ENCODE data around the gene SLC2A9.

Gene SLC2A9

GRCh38 chr4:10032625-10033024, 11.3 kb upstream of the SLC2A9 start:
- TF ChIP-seq YY1 (IDR thresholded peaks at IDR 0.05; ENCODE audit: low read depth): no peak

GRCh38 chr4:10031668-10032590, 10.6 kb upstream of the SLC2A9 start:
- TF ChIP-seq CEBPB (IDR thresholded peaks at IDR 0.05) (no peak), CREB1 (IDR thresholded peaks at IDR 0.05; ENCODE audit: low read depth) (no peak), RAD21 (IDR thresholded peaks at IDR 0.05; ENCODE audit: low read depth) (no peak), TAF1 (IDR thresholded peaks at IDR 0.05; ENCODE audit: low read depth) (no peak), USF1 (IDR thresholded peaks at IDR 0.05) (no peak), ZBTB7A (IDR thresholded peaks at IDR 0.05; ENCODE audit: low read depth) (no peak), YY1 (IDR thresholded peaks at IDR 0.05; ENCODE audit: low read depth) (no peak), NFIC (IDR thresholded peaks at IDR 0.05) (no peak), REST (IDR thresholded peaks at IDR 0.05; ENCODE audit: low read depth) (no peak), TCF12 (IDR thresholded peaks at IDR 0.05; ENCODE audit: low read depth) (no peak), EP300 (IDR thresholded peaks at IDR 0.05; ENCODE audit: borderline replicate concordance) (no peak), FOXM1 (IDR thresholded peaks at IDR 0.05; ENCODE audit: borderline replicate concordance, low read depth) (no peak), EGR1 (IDR thresholded peaks at IDR 0.05) (no peak), TEAD4 (IDR thresholded peaks at IDR 0.05) (no peak)

GRCh38 chr4:10030972-10031667, 9.8 kb upstream of the SLC2A9 start:
- TF ChIP-seq REST (IDR thresholded peaks at IDR 0.05; ENCODE audit: low read depth) (no peak), TAF1 (IDR thresholded peaks at IDR 0.05; ENCODE audit: low read depth) (no peak), TCF12 (IDR thresholded peaks at IDR 0.05; ENCODE audit: low read depth) (no peak), CREB1 (IDR thresholded peaks at IDR 0.05; ENCODE audit: low read depth) (no peak), RAD21 (IDR thresholded peaks at IDR 0.05; ENCODE audit: low read depth) (no peak), EP300 (IDR thresholded peaks at IDR 0.05; ENCODE audit: borderline replicate concordance) (no peak), EGR1 (IDR thresholded peaks at IDR 0.05) (no peak), NFIC (IDR thresholded peaks at IDR 0.05) (no peak), TEAD4 (IDR thresholded peaks at IDR 0.05) (no peak), ZBTB7A (IDR thresholded peaks at IDR 0.05; ENCODE audit: low read depth) (no peak), YY1 (IDR thresholded peaks at IDR 0.05; ENCODE audit: low read depth) (no peak), CEBPB (IDR thresholded peaks at IDR 0.05) (no peak), MAX (IDR thresholded peaks at IDR 0.05) (no peak)

GRCh38 chr4:10029403-10029802, 8.1 kb upstream of the SLC2A9 start:
- TF ChIP-seq NFIC (IDR thresholded peaks at IDR 0.05) (no peak), EGR1 (IDR thresholded peaks at IDR 0.05) (no peak), TAF1 (IDR thresholded peaks at IDR 0.05; ENCODE audit: low read depth) (no peak), TCF12 (IDR thresholded peaks at IDR 0.05; ENCODE audit: low read depth) (no peak), RAD21 (IDR thresholded peaks at IDR 0.05; ENCODE audit: low read depth) (no peak), TEAD4 (IDR thresholded peaks at IDR 0.05) (no peak), ZBTB7A (IDR thresholded peaks at IDR 0.05; ENCODE audit: low read depth) (no peak), YY1 (IDR thresholded peaks at IDR 0.05; ENCODE audit: low read depth) (no peak), EP300 (IDR thresholded peaks at IDR 0.05; ENCODE audit: borderline replicate concordance) (no peak), FOXM1 (IDR thresholded peaks at IDR 0.05; ENCODE audit: borderline replicate concordance, low read depth) (no peak), REST (IDR thresholded peaks at IDR 0.05; ENCODE audit: low read depth) (no peak), USF1 (IDR thresholded peaks at IDR 0.05) (no peak), CREB1 (IDR thresholded peaks at IDR 0.05; ENCODE audit: low read depth) (no peak)
